Sigmoid colon (tissue), 3 donors: ENCODE results near the gene IL22RA2.

ENCODE experiments used
- CTCF ChIP-seq, 4 experiments: fragments of 450-650 bp in 3 of 4; fragments of 200-600 bp in 1 of 4; IDR thresholded peaks; one replicate each; pipeline ENCODE4 v1.5.1; 2016 to 2019; ENCODE audit warnings: antibody characterized with exemption in 4 of 4, mild to moderate bottlenecking in 3 of 4, moderate library complexity in 2 of 4
- POLR2A ChIP-seq, 2 donors: fragments of 450-650 bp; IDR thresholded peaks; one replicate each; pipeline ENCODE4 v1.6.1; 2016; ENCODE audit warnings: antibody characterized with exemption in 2 of 2, mild to moderate bottlenecking in 2 of 2, moderate library complexity in 2 of 2

GRCh38 chr6:137175157-137175867 lies 1.9 kb upstream of the IL22RA2 start:
- no peak for TF ChIP-seq POLR2A (IDR thresholded peaks at IDR 0.05)
- TF ChIP-seq CTCF (IDR thresholded peaks at IDR 0.05) = no peak
